WERI-Rb-1 (cell line): ENCODE data around the gene EFHD1.
"Not testable (repeated sequence)": the region's sequence is repeated elsewhere in the genome, so short reads cannot be mapped to it uniquely, and the experiment has no call there.

Experiments used
- DNase-seq: peaks from one replicate; pipeline ENCODE4 v3.0.0-alpha.2; 2020
- H3K27ac ChIP-seq: fragments of 250-450 bp; sonication (Bioruptor Pico); 2 replicates; pipeline ENCODE4 v1.5.1; 2020; ENCODE audit warnings: mild to moderate bottlenecking, moderate library complexity
- H3K27me3 ChIP-seq: fragments of 250-450 bp; sonication (Bioruptor Pico); 2 replicates; pipeline ENCODE4 v1.5.1; 2021; ENCODE audit warnings: mild to moderate bottlenecking, low read depth, moderate library complexity; ENCODE audit not compliant: insufficient read depth, severe bottlenecking
- H3K36me3 ChIP-seq: fragments of 250-450 bp; sonication (Bioruptor Pico); 2 replicates; pipeline ENCODE4 v1.5.1; 2020; ENCODE audit warnings: mild to moderate bottlenecking, moderate library complexity
- H3K4me3 ChIP-seq: 2 replicates; pipeline ENCODE4 v1.5.1; 2011; ENCODE audit warnings: low read depth, mild to moderate bottlenecking, control low read depth, low read length
- H3K9me3 ChIP-seq: fragments of 250-450 bp; sonication (Bioruptor Pico); 2 replicates; pipeline ENCODE4 v1.5.1; 2021; ENCODE audit warnings: mild to moderate bottlenecking, moderate library complexity; ENCODE audit not compliant: severe bottlenecking
- CTCF ChIP-seq: IDR thresholded peaks from 2 replicates; pipeline ENCODE4 v1.5.1; 2011; ENCODE audit warnings: low read depth, mild to moderate bottlenecking, control low read depth, inconsistent platforms, low read length

The EFHD1 gene

DNA sequence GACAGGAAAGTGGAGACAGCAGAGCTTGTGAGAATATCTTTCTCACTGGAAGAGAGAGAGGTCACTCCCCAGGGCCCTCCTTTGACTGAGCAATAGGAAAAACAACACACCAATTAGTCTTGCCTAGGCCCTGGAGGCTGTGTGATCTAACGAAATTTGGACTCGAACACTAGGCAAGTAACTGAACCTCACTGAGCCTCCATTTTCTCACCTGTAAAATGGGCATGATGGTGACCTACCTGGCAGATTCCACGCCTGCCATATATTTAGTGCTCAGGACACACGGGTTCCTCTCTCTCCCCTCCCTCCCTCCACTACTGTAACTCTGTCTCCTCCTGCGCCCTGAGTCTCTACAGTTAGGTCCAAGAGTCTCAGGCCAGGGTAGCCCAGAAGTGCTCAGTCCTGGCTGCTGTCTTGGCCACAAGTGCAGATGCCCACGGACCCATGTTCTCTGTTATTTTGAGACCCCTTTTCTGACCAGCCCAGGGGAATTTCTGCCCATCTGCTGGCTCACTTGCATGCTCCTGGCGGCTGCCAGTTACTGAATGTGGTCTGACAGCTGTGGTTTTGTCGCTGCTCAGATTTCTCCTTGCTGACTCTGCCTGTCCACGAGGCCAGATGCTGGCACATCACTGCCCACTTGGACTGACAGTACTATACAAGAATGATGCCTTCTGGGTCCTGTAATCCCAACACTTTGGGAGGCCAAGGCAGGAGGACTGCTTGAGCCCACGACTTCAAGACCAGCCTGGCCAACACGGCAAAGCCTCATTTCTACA, 54.2 kb downstream of the EFHD1 start:
- H3K27ac ChIP-seq = no peak overlapping the region
- TF ChIP-seq CTCF = no peak
- no peaks in the 10 kb centered on the region for H3K36me3 ChIP-seq

GRCh38 chr2:232688201-232688600, 54.8 kb downstream of the EFHD1 start:
- DNase-seq = no peak
- Histone ChIP-seq H3K27ac (no peak overlapping the region), H3K9me3 (no peaks in the 10 kb centered on the region), H3K4me3 (no peak overlapping the region), H3K27me3 (no peaks in the 10 kb centered on the region), H3K36me3 (no peaks in the 10 kb centered on the region)
- TF ChIP-seq CTCF = no peak

More for the DNA sequence above, 54.2 kb downstream of the EFHD1 start:
- no peak for DNase-seq
- Histone ChIP-seq H3K4me3 (no peak overlapping the region), H3K27me3 (no peaks in the 10 kb centered on the region), H3K9me3 (no peaks in the 10 kb centered on the region)

- no peak for DNase-seq
Observed at GRCh38 chr2:232689152-232689910, 55.9 kb downstream of the EFHD1 start.

GRCh38 chr2:232691117-232691516, 57.7 kb downstream of the EFHD1 start:
- H3K4me3 ChIP-seq, H3K27ac ChIP-seq, H3K9me3 ChIP-seq, DNase-seq, H3K36me3 ChIP-seq, H3K27me3 ChIP-seq: not testable (repeated sequence)

More at GRCh38 chr2:232689152-232689910, 55.9 kb downstream of the EFHD1 start:
- Histone ChIP-seq H3K9me3 (no peaks in the 10 kb centered on the region), H3K27me3 (no peaks in the 10 kb centered on the region), H3K36me3 (no peaks in the 10 kb centered on the region), H3K27ac (no peak overlapping the region), H3K4me3 (no peak overlapping the region)
- TF ChIP-seq CTCF = no peak

DNA sequence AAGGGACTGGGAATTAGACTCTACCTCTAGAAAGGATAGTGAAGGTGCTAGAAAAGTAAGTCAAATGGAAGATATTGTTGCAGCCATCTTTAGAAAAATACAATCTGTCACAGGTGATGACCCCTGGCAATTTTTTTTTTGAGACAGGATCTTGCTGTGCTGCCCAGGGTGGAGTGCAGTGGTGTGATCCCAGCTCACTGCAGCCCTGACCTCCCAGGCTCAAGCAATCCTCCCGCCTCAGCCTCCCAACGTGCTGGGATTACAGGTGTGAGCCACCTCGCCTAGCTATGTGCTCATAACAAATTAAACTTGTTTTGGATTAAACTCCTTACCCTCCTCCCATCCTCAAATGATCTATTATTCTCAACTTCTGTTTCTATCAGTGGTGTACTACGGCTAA, 59.9 kb downstream of the EFHD1 start:
- TF ChIP-seq CTCF = no peak
- Histone ChIP-seq H3K27me3 (no peaks in the 10 kb centered on the region), H3K9me3 (no peaks in the 10 kb centered on the region), H3K27ac (no peak overlapping the region), H3K36me3 (peaks cover 6% of the 10 kb centered on the region), H3K4me3 (no peak overlapping the region)
- DNase-seq = no peak

- H3K27ac ChIP-seq = peak overlapping the region; percentile 45; the same call in 1 of the 2 replicates
Observed at GRCh38 chr2:232696609-232697058, 63.2 kb downstream of the EFHD1 start.

More at GRCh38 chr2:232696609-232697058, 63.2 kb downstream of the EFHD1 start:
- Histone ChIP-seq H3K36me3 (peaks cover 10% of the 10 kb centered on the region), H3K4me3 (no peak overlapping the region), H3K9me3 (no peaks in the 10 kb centered on the region), H3K27me3 (no peaks in the 10 kb centered on the region)
- TF ChIP-seq CTCF = no peak
- DNase-seq = no peak
